Keratinocyte (primary cell): ENCODE data around the gene ALDH3B2. TPM values are rescaled to one million over a fixed set of nuclear protein-coding genes. Genes with fewer than 3 reads are reported as not detected.
A peak's percentile ranks its signal among the peaks of the same experiment; 100 is the strongest.

Experiments
- DNase-seq: peaks from one replicate; pipeline ENCODE4 v3.0.0-alpha.2; 2011; ENCODE audit warnings: low read depth, missing footprints, low spot score
- FAIRE-seq: peaks from 2 replicates; lab custom pipeline; 2011; peaks lifted over from hg19 to GRCh38; lab: Jason Lieb, UNC
- H2AFZ ChIP-seq: 2 replicates; pipeline ENCODE4 v1.6.0; 2012; ENCODE audit warnings: low read length, control low read depth, inconsistent platforms; ENCODE audit not compliant: control insufficient read depth
- H3K27ac ChIP-seq: 2 replicates; pipeline ENCODE4 v1.5.1; 2011; ENCODE audit warnings: low read length; ENCODE audit not compliant: control insufficient read depth, insufficient read depth
- H3K27me3 ChIP-seq: 3 replicates; pipeline ENCODE4 v1.6.0; 2011; ENCODE audit warnings: low read length; ENCODE audit not compliant: control insufficient read depth, insufficient read depth; ENCODE audit errors: extremely low read depth
- H3K36me3 ChIP-seq, 2 experiments: 2 replicates in 1 of 2; 3 replicates in 1 of 2; pipeline ENCODE4 v1.5.1; 2011; ENCODE audit warnings: low read length in 2 of 2, mild to moderate bottlenecking in 1 of 2; ENCODE audit not compliant: control insufficient read depth in 2 of 2, insufficient read depth in 2 of 2; ENCODE audit errors: extremely low read depth in 1 of 2
- H3K4me1 ChIP-seq: 3 replicates; pipeline ENCODE4 v1.5.1; 2011; ENCODE audit warnings: low read length; ENCODE audit not compliant: control insufficient read depth, insufficient read depth; ENCODE audit errors: extremely low read depth
- H3K4me2 ChIP-seq: 3 replicates; pipeline ENCODE4 v1.6.0; 2011; ENCODE audit warnings: low read depth, low read length; ENCODE audit not compliant: control insufficient read depth, insufficient read depth; ENCODE audit errors: extremely low read depth
- H3K4me3 ChIP-seq, 3 experiments: fragments of 200-600 bp in 1 of 3; sonication (generic) in 1 of 3; 2 replicates in 2 of 3; 3 replicates in 1 of 3; pipeline ENCODE4 v1.5.1; 2011 to 2016; ENCODE audit warnings: low read length in 3 of 3, mild to moderate bottlenecking in 3 of 3, control low read depth in 2 of 3, inconsistent platforms in 1 of 3, low read depth in 1 of 3, mixed read lengths in 1 of 3, mixed run types in 1 of 3, moderate library complexity in 1 of 3; ENCODE audit not compliant: control insufficient read depth in 2 of 3, insufficient read depth in 2 of 3; ENCODE audit errors: extremely low read depth in 1 of 3
- H3K79me2 ChIP-seq: 2 replicates; pipeline ENCODE4 v1.6.0; 2012; ENCODE audit warnings: low read length; ENCODE audit not compliant: control insufficient read depth, insufficient read depth
- H3K9ac ChIP-seq: 3 replicates; pipeline ENCODE4 v1.6.0; 2011; ENCODE audit warnings: low read length; ENCODE audit not compliant: control insufficient read depth, insufficient read depth; ENCODE audit errors: extremely low read depth
- H3K9me1 ChIP-seq: 3 replicates; pipeline ENCODE4 v1.6.0; 2011; ENCODE audit warnings: low read length; ENCODE audit not compliant: control insufficient read depth, insufficient read depth; ENCODE audit errors: extremely low read depth
- H3K9me3 ChIP-seq: 2 replicates; pipeline ENCODE4 v1.5.1; 2012; ENCODE audit warnings: low read depth, low read length; ENCODE audit not compliant: control insufficient read depth
- H4K20me1 ChIP-seq: 3 replicates; pipeline ENCODE4 v1.6.0; 2011; ENCODE audit warnings: low read length; ENCODE audit not compliant: control insufficient read depth, insufficient read depth; ENCODE audit errors: extremely low read depth
- CTCF ChIP-seq, 3 experiments: IDR thresholded peaks in 1 of 3; conservative IDR thresholded peaks in 1 of 3; optimal IDR thresholded peaks in 1 of 3; 2 replicates in 2 of 3; 3 replicates in 1 of 3; pipeline versions ENCODE3 to v1.5.1; 2011; ENCODE audit warnings: low read length in 3 of 3, mild to moderate bottlenecking in 3 of 3, moderate library complexity in 2 of 3, control low read depth in 1 of 3, inconsistent platforms in 1 of 3; ENCODE audit not compliant: insufficient read depth in 2 of 3; ENCODE audit errors: extremely low read depth in 1 of 3
- EZH2 ChIP-seq: IDR thresholded peaks from one replicate; pipeline ENCODE4 v1.6.1; 2012; ENCODE audit warnings: inconsistent platforms, mild to moderate bottlenecking, low read length, moderate library complexity
- dilution Hi-C: fragments of 300-500 bp; cut with MboI; formaldehyde crosslinking; loops from one replicate; pipeline ENCODE4 v1.7.0; 2020; ENCODE audit warnings: low sequenced_read_pairs; ENCODE audit not compliant: extremely low pct_ligation_motif_present
- polyA plus RNA-seq, 5 experiments: library from polyadenylated mRNA; depleted of rRNA in 3 of 5; stranded (reverse) in 3 of 5; stranded (forward) in 1 of 5; unstranded in 1 of 5; fragments of >200 nt; gene quantifications; 1 replicate in 1 of 5; 2 replicates in 3 of 5; 3 replicates in 1 of 5; pipeline versions ENCODE4 v1.2.1 to v1.2.3, GENCODE V29; 2011 to 2012; ENCODE audit warnings: missing spikeins in 2 of 5, low read depth in 1 of 5, low replicate concordance in 1 of 5

The ALDH3B2 gene
- polyA plus RNA-seq, 1 donor (not counting 4 experiments of a cell fraction or from before 2014, with no cell fraction given) = 0.67 TPM

GRCh38 chr11:67699521-67699920 is 25.1 kb upstream of the ALDH3B2 start:
- DNase-seq = no peak
- no peak overlapping the region for H3K27ac ChIP-seq
- no peak overlapping the region for H2AFZ ChIP-seq

DNA sequence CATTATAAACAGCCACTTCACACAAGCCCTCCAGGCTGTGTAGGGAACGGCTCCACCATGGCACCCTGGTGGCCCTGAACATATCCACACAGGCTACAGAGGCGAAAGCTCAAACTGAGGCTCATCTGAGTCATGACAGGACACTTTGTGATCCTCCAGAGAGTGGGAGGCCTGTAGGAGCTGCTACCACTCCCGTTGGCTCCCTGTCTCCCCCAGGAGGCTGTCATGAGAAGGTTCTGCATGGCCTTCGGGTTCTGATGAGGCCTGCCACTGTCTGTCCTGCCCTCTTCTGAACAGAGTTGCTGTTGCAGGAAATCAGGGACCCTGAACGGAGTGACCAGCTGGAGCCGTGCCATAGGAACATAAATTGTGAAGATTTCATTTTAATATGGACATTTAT is 23.8 kb upstream of the ALDH3B2 start:
- dilution Hi-C loops = no loop called here
- FAIRE-seq (no peak), DNase-seq (no peak)
- H4K20me1 ChIP-seq = no peaks in the 10 kb centered on the region
- no peak overlapping the region for H3K4me3 ChIP-seq
- no peaks in the 10 kb centered on the region for H3K9me3 ChIP-seq
- no peaks in the 10 kb centered on the region for H3K79me2 ChIP-seq
- no peak overlapping the region for H3K4me2 ChIP-seq
- H3K9me1 ChIP-seq = no peaks in the 10 kb centered on the region
- no peak overlapping the region for H3K27ac ChIP-seq
- H3K4me1 ChIP-seq = peaks cover 20% of the 10 kb centered on the region
- no peaks in the 10 kb centered on the region for H3K36me3 ChIP-seq
- H3K27me3 ChIP-seq = no peaks in the 10 kb centered on the region
- H3K9ac ChIP-seq = no peak overlapping the region
- no peak overlapping the region for H2AFZ ChIP-seq
- TF ChIP-seq EZH2 = no peak
- peak in 2 of 3 experiments; percentile 22 for TF ChIP-seq CTCF (optimal IDR thresholded peaks at IDR 0.05 in 1 of 3, IDR thresholded peaks at IDR 0.05 in 1 of 3, conservative IDR thresholded peaks at IDR 0.05 in 1 of 3; ENCODE audit: extremely low read depth in 1 of 3, insufficient read depth in 2 of 3, low read length in 3 of 3)

More at GRCh38 chr11:67699521-67699920, 25.1 kb upstream of the ALDH3B2 start:
- TF ChIP-seq CTCF (optimal IDR thresholded peaks at IDR 0.05 in 1 of 3, IDR thresholded peaks at IDR 0.05 in 1 of 3, conservative IDR thresholded peaks at IDR 0.05 in 1 of 3; ENCODE audit: extremely low read depth in 1 of 3, insufficient read depth in 2 of 3, low read length in 3 of 3) = no peak
- no peak for TF ChIP-seq EZH2
- no peak for FAIRE-seq
- no peak overlapping the region for H3K9ac ChIP-seq
- no peaks in the 10 kb centered on the region for H4K20me1 ChIP-seq
- H3K9me1 ChIP-seq = no peaks in the 10 kb centered on the region
- H3K9me3 ChIP-seq = no peaks in the 10 kb centered on the region
- no peak overlapping the region for H3K4me2 ChIP-seq
- H3K79me2 ChIP-seq = no peaks in the 10 kb centered on the region
- peaks cover 22% of the 10 kb centered on the region for H3K4me1 ChIP-seq
- no peaks in the 10 kb centered on the region for H3K36me3 ChIP-seq
- no peak overlapping the region for H3K4me3 ChIP-seq
- H3K27me3 ChIP-seq = no peaks in the 10 kb centered on the region
- dilution Hi-C loops = no loop called here
